HG02588 (cell line): ENCODE results near the gene CD40LG.

Source experiments
- ATAC-seq: cut with Tn5 transposase; IDR thresholded peaks from one replicate; pipeline ENCODE4 v1.9.1; 2021; ENCODE audit warnings: mild to moderate bottlenecking, moderate library complexity; ENCODE audit not compliant: unreplicated experiment

The CD40LG gene

GRCh38 chrX:136647677-136648360 lies at the start of gene CD40LG:
TSS of gene CD40LG (plus strand) at chrX:136648158. CDS start at chrX:136648249, 91 bp downstream.
- ATAC-seq: no peak

DNA sequence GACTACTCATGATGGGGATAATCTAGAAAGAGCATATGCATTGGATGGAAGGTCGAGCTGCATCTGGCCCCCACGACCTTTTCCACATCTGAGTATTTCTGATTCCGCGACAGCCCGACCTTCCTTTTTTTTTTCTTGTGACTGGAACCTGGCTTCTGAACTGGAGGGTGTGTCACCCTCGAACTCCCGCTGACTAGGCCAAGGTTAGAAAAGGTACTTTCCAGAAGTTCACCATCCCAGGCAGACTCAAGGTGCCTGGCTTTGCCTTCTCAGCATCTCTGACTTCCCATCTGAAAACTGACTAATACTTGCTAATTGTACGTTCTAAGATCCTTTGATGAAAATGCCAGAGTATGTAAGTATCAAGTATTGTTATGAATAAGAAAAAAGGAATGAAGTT lies 49.3 kb upstream of the CD40LG start:
- no peak for ATAC-seq

GRCh38 chrX:136600059-136600458 lies 47.9 kb upstream of the CD40LG start:
- no peak for ATAC-seq

GRCh38 chrX:136607236-136607635 lies 40.7 kb upstream of the CD40LG start:
- ATAC-seq: no peak

- no peak for ATAC-seq
These were observed 39.5 kb upstream of the CD40LG start for GRCh38 chrX:136608295-136608933.

GRCh38 chrX:136616987-136617685 lies 30.8 kb upstream of the CD40LG start:
- ATAC-seq: peak; percentile 81

GRCh38 chrX:136619899-136620505 lies 28.0 kb upstream of the CD40LG start:
- ATAC-seq: no peak

DNA sequence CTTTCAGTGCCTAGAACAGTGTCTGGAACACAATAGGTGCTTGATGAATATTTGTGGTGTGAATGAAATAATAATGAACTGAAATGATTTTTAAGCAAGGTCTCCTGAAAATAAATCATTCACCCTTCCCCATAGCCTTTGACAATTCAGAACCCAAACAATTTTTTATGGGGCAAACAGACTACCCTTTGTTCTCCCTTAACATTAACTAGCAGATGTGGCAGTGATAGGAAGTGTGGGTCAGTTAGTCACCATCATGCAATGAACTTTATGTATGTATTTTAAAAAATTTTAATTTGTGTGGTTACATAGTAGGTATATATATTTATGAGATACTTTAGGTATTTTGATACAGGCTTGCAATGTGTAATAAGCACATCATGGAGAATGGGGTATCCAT lies 27.2 kb upstream of the CD40LG start:
- ATAC-seq: no peak

DNA sequence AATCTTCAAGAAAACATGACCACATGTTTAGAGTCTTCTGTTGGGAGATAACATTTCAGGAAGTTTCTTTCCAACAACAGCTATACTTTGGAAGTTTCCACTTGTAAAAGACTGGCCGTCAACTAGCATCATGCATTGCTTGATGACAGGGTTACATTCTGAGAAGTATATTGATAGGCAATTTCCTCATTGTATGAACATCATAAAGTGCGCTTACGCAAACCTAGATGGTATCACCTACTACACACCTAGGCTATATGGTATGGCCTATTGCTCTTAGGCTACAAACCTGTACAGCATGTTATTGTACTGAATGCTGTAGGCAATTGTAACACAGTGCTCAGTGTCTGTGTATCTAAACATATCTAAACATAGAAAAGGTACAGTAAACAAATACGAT lies 25.4 kb upstream of the CD40LG start:
- ATAC-seq: no peak

DNA sequence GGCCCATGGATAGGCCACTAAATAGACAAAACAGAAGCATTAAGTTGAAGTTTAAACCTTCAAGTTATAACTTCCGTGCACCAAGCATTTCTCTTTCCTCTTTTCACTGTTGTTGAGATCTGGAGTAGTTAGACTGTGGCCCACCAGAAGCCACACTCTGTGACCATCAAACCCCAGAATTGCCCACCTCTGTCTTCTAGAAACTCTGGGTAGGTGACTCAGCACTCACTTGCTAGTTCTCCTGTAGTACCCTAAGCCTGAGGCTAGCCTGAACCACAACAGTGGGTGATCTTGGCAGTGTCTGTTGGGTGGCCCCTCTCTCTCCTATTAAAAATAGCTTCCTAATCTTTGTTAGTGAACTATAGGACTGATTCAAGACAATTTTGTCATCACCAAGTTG lies 24.6 kb upstream of the CD40LG start:
- no peak for ATAC-seq

DNA sequence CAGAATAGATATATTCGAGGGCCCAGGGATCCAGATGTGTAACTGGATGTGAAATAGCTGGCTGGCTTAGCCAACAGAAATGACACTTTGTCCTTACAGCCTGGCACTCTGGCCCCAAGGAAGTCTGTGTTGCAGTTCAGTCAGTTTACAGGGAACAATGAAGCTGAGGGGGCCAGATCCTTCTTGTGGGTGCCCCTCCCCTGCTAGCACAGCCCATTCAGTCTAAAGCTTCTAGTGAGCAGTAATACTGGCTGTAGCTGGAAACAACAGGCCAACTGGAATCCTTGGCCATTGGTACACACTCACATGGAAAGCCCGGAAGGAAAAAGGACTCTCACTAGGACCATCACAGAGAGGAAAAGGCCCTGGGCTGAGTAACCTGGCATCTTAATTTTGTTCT lies 22.7 kb upstream of the CD40LG start:
- ATAC-seq: no peak

DNA sequence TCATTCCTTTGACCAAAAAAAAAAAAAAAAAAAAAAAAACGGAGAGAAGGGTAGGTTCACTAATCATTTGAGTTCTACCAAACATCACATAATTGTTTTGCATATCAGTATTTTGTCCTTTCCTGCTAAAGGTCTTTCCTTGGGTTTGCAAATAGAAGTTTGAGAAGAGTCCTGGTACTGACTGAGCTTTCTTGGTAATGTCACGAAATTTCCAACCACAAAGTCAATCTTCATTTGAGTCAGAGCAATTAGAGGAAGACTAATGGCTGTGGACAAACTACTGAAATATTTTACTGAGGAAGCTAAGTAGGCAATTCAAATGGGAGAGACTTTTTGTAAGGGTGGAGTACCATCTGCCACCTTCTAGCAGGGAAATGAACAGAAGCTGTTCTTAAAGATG lies 21.7 kb upstream of the CD40LG start:
- ATAC-seq: no peak

DNA sequence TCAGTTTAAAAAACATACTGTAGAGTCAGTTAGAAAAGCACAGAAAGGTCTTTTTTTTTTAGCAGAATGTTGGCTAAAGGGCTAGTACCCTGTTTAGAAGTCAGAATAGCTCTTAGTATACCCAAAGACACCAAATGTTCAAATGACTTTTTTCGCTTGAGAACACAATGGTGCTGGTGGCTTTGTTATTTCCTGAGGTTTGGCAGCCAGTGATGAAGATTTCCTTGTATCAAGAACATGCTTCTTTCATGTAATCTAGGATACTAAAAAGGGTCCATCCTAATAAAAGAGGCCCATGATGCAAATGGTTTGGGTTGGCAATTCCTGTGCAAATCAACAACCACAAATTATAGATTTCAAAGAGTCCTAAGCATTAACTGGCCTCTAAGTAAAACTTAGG lies 21.1 kb upstream of the CD40LG start:
- no peak for ATAC-seq

DNA sequence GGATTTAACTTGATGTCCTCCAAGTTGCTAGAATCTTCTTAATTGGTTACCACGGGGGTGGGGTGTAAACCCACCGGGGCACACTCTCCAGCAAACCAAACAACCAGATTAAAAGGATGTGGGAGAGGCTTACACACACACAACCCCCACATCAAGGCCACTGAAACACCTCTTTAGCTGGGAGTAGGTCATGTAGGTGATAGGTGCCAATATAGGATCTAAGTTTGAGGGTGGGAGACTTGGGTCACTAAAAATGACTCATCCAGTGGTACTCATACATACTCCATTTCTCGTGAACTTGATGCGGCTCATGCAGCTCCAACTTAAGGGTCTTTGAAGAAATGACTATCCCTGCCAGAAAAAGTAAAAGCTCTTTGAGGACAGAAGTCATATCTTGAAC lies 20.5 kb upstream of the CD40LG start:
- ATAC-seq: no peak

- ATAC-seq: no peak
These were observed 18.7 kb upstream of the CD40LG start for GRCh38 chrX:136629084-136629750.

GRCh38 chrX:136630881-136631280 lies 17.1 kb upstream of the CD40LG start:
- ATAC-seq: no peak

- ATAC-seq: no peak
These were observed 12.7 kb upstream of the CD40LG start for GRCh38 chrX:136635235-136635634.

DNA sequence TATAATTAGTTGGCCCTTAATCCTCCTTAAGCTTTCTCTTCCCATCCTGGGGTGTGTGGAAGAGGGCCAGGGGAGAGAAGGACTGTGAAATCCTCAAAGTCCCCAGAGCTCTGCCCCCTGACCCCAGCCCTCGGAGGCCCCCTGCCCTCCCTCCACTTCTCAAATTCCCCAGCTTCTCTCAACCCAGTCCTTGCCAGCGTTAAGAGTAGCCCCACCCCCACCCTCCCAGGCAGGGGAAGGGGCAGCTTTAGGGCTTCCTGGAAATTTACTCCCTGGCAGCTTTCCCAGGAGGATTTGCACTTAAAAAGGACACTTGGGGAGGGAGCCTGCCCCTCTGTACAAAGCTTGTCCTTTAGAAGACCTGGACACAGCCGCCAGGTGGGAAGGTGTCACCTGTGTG lies 11.8 kb upstream of the CD40LG start:
- no peak for ATAC-seq

DNA sequence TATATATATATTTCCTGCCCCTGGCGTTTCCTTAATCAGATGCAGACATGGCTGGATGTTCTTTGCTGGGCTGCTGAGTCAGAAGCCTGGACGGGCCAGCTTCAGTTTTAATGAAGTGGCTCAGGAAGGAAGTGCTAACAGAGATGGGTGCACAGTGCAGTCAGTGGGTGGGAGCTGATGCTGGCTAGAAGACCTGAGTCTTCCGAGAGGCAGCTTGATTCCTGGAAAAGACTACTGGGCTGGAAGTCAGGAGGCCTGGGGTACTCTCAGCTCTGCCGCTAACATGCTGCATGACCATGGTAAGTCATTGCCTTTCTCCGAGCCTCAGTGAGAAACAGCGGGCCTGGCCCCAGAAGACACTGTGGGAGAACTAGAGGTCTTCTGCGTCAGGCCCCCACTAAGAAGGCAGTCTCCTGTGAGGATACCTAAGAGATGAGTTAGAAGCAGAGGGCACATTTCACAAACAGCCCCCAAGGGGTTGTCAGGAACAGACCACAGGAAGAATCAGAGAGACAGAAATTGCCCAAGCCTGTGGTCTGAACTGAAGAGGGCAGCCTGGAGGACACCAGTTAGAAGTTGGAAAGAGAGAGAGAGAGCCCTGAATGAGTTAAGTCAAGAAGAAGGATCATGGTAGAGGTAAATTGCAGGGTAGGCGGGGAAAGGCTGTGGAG lies 8.3 kb upstream of the CD40LG start:
- no peak for ATAC-seq

DNA sequence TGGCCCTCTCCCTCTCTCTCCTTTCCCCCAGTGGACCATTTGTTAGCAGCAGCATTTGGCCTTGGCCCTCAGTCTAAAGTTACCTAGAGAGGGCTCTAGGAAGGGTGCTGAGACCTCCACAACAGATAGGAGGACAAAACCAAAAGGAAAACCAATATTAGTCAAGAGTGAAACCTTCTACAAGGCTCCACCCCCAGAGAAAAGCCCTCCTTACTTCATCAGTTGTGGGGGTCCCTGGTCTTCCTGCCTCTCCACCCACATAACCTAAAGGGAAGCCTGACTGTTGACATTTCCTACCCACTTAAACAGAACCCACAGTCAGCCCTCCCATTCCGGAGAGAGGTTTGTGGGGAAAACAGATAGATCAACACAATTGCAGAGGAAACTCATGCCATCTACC lies 4.7 kb upstream of the CD40LG start:
- ATAC-seq: no peak
